ENCODE measurements around the gene RBM4. TPM values are rescaled to one million over a fixed set of nuclear protein-coding genes. Genes with fewer than 3 reads are reported as not detected.

The RBM4 gene
- total and polyA plus RNA-seq, 2 of the 4 experiments (the other 2 are of a cell fraction), result 165 to 198 TPM

- H4K8ac ChIP-seq (ENCODE audit: low read depth in 2 of 2, low read length in 2 of 2), result no peak overlapping the region
- no peak overlapping the region for H2AFZ ChIP-seq (replicated peaks; ENCODE audit: low read length, poor library complexity)
- no peak overlapping the region for H3K9ac ChIP-seq (ENCODE audit: low read depth, low read length)
- in situ Hi-C loops (cut with MboI; ENCODE audit: low sequenced_read_pairs), result loop anchor here (5.0 kb wide), 2 partner anchors 139 to 284 kb away; partner anchors contain the start of gene C11orf86
- no peak overlapping the region for H4K91ac ChIP-seq (ENCODE audit: insufficient read depth, low read depth, low read length)
- no peak overlapping the region for H3K4me3 ChIP-seq (ENCODE audit: insufficient read depth, low read depth, low read length)
- ChIA-PET CTCF (interaction anchor here (0.6 to 1.8 kb wide), 2 partner anchors 135 to 141 kb away, joined by 4 to 5 read pairs; no protein-coding TSS in a partner anchor), POLR2A (ENCODE audit: unreplicated experiment) (no interaction called here)
- no peak overlapping the region for H3K27ac ChIP-seq (ENCODE audit: insufficient read depth, low read length)
- no peak overlapping the region for H3K23ac ChIP-seq (ENCODE audit: low read depth, low read length)
- intact Hi-C loops (cut with micrococcal nuclease), result loop anchor here (1.0 kb wide), 4 partner anchors 141 to 285 kb away; no protein-coding TSS in a partner anchor
- no peak for TF ChIP-seq MXI1 (IDR thresholded peaks at IDR 0.05; ENCODE audit: borderline replicate concordance, low read depth, low read length)
- TF ChIP-seq RAD21 (IDR thresholded peaks at IDR 0.05; ENCODE audit: low read length), result no peak
- no peak for TF ChIP-seq RCOR1 (IDR thresholded peaks at IDR 0.05; ENCODE audit: insufficient replicate concordance, low read length)
- no peak for TF ChIP-seq MAFK (IDR thresholded peaks at IDR 0.05; ENCODE audit: low read depth, low read length)
- no peak for TF ChIP-seq CTCF (conservative IDR thresholded peaks at IDR 0.05; ENCODE audit: low read depth, low read length)
- no peak for TF ChIP-seq CHD1 (IDR thresholded peaks at IDR 0.05; ENCODE audit: low read depth, low read length)
- H3K27me3 ChIP-seq (ENCODE audit: control insufficient read depth, insufficient read depth, low read length), result no peaks in the 10 kb centered on the region; the same call in 1 of the 2 replicates
- 100% methylated on average over 9 of the region's 15 CpGs; no CpG with 5 or more reads in 1 of the 2 experiments for WGBS, 2 experiments (ENCODE audit: extremely low coverage in 2 of 2, insufficient read length in 1 of 2)
- H2AK9ac ChIP-seq (replicated peaks; ENCODE audit: low read depth, low read length, poor library complexity), result no peak overlapping the region
- H2BK15ac ChIP-seq (ENCODE audit: low read depth, low read length), result no peak overlapping the region
- no peaks in the 10 kb centered on the region for H3K9me3 ChIP-seq (ENCODE audit: control insufficient read depth, insufficient read depth, low read length)
- H2BK5ac ChIP-seq (ENCODE audit: low read depth, low read length, poor library complexity, severe bottlenecking), result no peak overlapping the region
- H3K18ac ChIP-seq (ENCODE audit: low read depth, low read length), result no peak overlapping the region
- no peak overlapping the region for H4K5ac ChIP-seq (ENCODE audit: low read depth, low read length)
- no peak overlapping the region for H2AK5ac ChIP-seq (ENCODE audit: low read depth, low read length)
- DNase-seq, result no peak
- no peaks in the 10 kb centered on the region for H4K20me1 ChIP-seq (ENCODE audit: insufficient read depth, low read length)
- H3K36me3 ChIP-seq (ENCODE audit: control insufficient read depth, insufficient read depth, low read length), result no peaks in the 10 kb centered on the region
- ATAC-seq (ENCODE audit: low read depth), result no peak
- H3K9me1 ChIP-seq (ENCODE audit: insufficient read depth, low read length), result no peaks in the 10 kb centered on the region
- H3K56ac ChIP-seq (ENCODE audit: extremely low read depth, insufficient read depth, low read length), result no peak overlapping the region
- dilution Hi-C loops (cut with HindIII; ENCODE audit: low sequenced_read_pairs, unreplicated experiment), result no loop called here
- H3K4me1 ChIP-seq (ENCODE audit: control insufficient read depth, insufficient read depth, low read length), result no peaks in the 10 kb centered on the region
- no peaks in the 10 kb centered on the region for H3K79me1 ChIP-seq (ENCODE audit: low read depth in 1 of 2, low read length in 2 of 2)
- no peak overlapping the region for H3K4me2 ChIP-seq (ENCODE audit: low read depth, low read length)
- H3K4ac ChIP-seq (ENCODE audit: low read depth, low read length), result no peak overlapping the region
- H2BK120ac ChIP-seq (ENCODE audit: low read depth, low read length), result no peak overlapping the region
- no TSS peak for BruUV-seq (replicated peaks)
- H2BK20ac ChIP-seq (ENCODE audit: low read depth, low read length), result no peak overlapping the region
- no peak overlapping the region for H3K14ac ChIP-seq (replicated peaks; ENCODE audit: low read depth, low read length)
Measured at GRCh38 chr11:66693356-66694055, 55.0 kb downstream of the RBM4 start.
